GM19397 (cell line): ENCODE results near the gene SLC6A17.

Experiments used
- ATAC-seq: cut with Tn5 transposase; IDR thresholded peaks from one replicate; pipeline ENCODE4 v1.9.1; 2021; ENCODE audit warnings: mild to moderate bottlenecking, moderate library complexity; ENCODE audit not compliant: unreplicated experiment

SLC6A17 gene

DNA sequence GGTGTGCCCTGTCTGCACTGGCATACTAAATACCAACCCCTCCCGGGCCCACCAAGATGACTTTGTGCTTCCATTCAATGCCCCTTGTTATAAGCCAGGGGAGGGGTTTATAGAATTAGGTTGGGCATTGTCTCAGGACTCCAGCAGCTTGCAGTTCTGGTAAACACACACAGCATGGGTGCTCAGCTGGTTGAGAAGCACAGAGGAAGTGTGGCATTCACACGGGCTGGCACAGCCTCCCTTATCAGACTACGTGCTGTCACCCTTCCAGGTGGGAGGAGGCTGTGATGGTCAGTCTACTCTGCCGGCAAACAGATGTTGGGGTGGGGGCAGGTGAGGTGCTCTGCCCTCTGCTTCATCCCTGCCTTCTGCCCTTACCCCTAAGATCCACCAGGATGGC is 15.0 kb upstream of the SLC6A17 start:
- ATAC-seq = no peak

DNA sequence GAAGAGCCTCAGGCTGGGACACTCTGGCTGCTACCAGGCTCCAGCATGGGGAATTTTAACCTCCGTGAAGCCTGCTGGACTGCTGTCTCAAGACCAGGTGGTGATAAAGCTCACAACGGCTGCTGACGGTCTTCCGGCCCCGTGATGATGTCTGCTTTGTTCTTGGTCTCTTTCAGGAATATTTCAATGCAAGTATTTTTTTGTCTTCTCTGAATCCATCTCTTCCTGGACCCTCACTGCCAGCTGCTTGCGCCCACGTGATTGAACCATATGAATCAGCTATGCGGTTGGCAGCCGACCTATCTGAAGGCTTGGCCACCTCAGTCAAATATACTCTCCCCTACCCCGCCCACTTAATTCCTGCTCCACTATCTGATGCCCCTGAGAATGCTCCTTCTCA is 14.6 kb upstream of the SLC6A17 start:
- ATAC-seq = no peak

DNA sequence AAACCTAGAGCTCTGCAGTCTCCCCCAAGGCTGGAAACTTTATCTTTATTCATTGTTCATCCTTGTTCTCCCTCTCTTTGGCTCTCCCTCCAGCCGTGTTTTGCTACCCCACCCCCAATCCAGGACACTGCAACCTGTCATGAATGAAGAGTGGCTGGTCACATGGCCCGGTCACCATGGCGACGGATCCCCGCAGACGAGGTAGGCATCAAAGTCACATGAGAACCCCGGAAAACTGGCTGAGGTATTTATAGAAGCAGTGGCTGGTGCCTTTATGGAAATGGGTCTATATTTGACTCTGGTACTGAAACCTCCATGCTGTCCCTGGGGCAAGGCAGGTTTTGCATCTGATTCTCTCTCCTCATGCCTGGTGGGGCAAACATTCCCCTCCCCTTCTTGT is 13.4 kb upstream of the SLC6A17 start:
- no peak for ATAC-seq

DNA sequence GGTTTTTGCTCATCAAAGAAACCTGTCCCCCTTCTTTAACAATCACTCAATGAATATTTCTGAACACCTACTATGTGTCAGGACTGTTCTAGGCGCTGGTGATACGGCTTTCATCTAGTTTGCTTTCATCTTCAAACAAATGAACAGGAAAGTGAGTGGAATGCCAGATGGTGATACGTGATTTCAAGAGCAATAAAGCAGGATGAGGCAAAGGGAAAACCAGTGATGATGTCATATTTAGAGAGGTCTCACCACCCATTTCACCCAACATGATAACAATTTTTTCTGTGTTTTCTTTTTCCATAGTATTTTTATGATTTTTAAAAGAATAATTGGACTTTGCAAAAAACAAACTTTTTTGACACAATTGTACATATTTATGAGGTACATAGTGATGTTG is 11.3 kb upstream of the SLC6A17 start:
- ATAC-seq = no peak

DNA sequence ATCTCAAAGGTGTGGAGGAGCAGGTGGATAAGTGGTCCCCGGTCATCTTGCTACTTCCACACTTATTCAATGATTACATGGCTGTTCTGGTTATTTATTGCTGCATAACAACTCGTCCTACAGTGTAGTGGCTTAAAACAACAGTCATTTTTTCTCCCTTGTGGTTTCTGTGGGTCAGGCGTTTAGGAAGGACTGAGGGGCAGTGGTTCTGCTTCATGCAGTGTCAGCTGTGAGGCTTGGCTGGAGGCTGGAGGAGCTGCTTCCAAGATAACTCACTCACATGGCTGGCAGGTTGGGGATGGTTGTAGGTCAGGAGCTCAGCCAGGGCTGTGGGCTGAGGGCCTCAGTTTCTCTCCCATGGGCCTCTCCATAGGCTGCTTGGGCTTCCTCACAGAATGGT is 5.9 kb upstream of the SLC6A17 start:
- ATAC-seq = no peak

DNA sequence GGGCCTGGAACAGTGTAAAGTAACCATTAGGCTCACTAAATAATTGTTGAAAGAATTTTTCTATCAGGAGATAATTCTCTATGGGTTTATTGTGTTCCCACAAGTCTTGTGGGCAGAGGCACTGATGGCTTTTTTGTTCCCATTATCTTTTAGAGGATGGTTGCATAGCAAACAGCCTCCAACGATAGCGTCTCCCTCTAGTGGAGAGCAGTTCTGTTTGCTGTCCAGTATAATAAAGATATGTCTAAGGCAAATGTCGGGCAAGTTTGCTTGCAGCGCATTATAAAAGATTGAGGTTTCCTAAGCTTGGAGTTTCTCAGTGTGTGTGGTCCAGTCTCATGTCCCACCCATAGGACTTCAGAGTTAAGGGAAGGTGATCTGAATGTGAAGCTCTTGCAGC is 1.3 kb upstream of the SLC6A17 start:
- ATAC-seq = no peak

DNA sequence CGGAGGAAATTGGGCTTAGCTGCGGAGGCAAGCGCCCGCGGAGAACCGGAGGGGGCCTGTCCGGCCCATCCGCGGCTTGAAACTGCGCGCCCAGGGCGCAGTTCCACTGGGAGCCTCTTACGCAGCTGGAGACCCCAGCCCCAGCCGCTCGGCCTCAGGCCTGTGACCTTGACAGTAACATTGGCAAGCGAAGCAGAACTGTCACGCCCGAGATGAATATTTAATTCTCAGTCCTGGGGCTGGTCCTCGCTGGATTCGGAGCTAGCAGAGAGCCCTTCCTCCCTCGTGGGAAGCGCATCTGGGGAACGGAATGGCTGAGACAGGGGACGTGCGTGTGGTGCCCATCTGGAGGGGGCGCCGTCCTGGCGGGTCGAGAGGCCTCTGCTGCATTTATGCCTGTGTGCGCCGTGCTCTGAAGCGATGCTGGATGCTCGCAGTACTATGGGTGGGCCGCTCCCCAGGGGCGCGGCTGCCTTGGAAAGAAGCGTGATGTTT is 928 bp downstream of the SLC6A17 start:
- ATAC-seq = no peak

DNA sequence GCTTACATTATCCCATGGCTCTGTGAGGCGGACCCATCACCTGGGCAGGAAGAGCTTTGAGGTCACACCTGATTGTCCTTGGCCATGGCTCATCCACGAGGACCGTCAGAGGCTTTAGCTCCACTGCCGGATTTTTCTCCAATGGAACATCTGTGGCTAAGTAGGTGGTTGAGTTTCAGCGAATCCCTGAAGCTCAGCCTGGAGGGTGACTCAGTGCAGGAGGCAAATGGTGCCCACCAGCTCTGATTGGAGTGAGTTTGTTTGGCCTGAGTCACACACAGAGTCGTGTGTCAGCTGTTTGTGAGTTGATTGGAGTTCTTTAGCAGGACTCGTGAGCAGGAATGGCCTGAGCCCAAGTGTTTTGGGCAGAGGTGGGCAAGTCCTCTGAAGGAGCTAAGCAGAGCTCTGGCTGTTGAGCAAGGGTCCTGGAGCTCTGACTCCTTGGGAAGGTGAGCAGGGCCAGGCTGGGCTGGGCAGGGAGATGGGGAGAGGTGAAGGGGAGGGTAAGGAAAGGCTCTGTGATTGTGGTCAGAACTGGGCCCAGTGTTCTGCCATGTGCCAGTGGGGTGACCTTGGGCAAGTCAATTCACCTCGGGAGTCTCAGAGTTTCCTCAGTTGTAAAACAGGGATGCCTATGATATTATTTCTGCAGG is 2.0 kb downstream of the SLC6A17 start:
- no peak for ATAC-seq

DNA sequence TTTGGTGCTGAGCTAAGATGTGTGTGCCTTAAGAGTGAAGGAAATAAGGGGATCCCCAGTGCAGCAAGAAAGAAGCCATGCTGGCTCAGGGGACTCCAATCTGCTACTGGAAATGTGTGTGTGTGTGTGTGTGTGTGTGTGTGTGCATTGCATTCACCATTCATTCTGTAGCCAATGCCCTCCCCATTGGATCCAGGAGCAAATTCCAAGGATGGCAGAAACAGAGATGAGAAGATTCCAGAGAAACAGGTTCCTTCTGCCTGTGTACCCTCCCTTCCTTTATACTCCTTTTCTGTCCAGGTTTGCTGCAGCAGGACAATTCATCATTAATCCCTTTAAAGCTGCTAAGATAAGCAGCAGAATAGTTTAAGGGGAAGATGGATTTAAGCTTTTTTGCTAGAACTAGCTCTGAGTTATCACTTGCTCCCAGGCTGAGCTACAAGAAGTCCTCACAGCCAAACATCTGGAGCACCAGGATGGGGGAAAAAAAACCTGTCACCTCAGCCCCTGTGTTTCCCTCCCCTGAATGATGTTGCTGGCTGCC is 3.2 kb downstream of the SLC6A17 start:
- ATAC-seq = no peak

DNA sequence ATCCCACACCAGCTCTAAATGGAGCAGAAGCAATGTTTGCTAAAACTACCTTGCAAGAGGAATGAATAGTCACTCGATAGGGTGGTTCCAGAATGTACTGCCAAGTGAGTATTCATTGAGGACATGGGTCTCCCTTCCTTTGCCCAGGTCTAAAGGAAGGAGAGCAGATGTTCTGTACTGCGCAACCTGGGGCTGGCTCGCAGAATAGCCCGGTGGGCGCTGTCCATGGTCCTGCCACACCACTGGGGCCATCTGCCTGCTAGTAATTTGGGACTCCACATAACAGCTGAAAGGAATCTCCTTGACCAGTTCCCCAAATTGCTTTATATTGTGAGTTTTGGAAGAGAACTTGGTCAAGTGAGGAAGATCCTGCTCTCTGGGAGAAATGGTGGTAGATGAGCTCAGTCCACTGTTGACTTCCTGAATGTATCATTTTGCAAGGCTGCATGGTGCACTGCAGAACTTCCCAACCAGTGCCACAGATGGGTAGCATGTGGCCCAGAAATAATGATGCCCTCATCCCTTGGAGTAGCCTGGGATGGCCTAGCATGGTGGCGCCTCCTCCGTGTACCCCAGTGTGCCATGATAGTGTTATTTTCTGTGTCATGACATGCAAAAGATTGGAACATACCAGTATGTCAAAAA is 5.7 kb downstream of the SLC6A17 start:
- no peak for ATAC-seq

DNA sequence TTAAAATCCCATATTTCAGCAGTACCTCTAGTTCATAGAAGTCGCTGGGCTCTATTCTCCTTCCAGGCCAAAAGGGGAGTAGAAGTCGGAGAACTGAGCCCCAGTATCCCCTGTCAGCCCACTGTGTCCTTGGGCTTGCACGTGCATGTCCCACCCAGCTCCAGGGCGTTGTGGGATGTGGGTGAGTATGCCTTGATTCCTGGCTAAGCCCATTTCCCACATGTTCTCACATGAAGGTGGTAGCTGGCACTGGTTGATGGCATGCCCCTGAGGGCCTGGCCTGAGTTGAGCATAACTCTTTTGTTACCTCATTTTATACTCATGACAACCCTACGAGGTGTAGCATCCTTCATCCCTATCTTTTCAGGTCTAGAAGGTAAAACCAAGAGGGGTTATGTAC is 8.0 kb downstream of the SLC6A17 start:
- ATAC-seq = no peak

DNA sequence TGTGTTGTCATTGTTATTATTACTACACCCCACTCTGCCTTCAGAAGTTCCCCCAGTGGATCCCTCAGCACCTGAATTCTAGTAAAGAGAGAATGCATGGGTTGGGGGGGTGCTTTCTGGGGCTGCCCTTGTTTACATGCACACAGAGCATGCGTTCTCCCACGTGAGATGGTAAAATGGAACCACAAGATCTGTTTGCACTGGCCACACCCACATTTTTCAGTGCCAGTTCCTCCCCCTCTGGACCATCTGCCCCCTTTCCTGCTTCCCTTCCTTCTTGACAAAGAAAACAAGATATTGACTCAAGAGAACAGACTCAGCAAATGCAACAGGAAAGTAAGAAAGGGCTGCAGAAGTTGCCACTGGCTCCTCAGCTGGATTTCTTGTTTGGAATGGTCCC is 8.9 kb downstream of the SLC6A17 start:
- ATAC-seq = no peak

DNA sequence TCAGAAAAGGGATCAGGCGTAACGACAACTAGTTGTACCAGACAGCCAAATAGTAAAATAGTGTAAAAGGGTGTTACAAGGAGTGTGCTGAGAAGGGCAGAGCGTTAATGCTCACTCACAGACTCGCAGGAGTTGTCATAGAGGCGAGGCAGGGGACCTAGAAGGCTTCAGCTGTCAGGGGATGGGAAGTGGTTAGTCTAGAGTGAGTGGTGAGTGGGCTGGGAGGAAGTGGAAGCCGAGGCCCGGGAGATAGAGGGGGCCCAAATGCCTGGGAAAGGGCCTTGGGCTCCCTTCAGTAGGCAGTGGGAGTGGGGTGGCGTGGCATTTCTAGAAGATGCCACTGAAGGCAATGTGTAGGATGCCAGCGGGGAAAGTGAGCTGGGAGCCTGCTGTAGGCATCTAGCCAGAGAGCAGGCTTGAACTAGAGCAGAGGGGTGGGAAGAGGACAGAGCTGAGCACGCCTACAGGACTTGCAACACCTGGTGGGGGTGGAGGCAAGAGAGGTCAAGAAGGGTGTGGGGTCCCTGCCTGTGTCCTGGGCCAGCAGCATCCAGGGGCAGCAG is 10.3 kb downstream of the SLC6A17 start:
- ATAC-seq = no peak

DNA sequence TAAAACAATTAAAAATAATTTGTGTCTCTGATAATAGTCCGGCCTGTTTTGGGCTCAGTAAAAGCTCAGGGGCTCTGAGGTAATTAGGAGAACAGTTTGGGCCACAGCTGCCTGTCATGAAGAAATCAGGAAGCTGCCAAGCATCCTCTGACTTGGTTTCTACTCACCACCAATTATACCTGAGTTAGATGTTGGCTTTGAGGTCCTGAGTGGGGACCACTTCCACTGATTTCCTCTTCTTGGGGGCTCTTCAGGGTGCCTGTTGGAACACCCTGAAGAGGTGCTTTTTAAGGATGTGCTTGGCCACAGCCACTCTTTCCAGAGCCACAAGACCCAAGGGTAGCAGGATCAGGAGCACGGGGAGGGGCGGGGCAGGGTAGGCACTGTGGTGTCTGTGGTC is 10.9 kb downstream of the SLC6A17 start:
- no peak for ATAC-seq

DNA sequence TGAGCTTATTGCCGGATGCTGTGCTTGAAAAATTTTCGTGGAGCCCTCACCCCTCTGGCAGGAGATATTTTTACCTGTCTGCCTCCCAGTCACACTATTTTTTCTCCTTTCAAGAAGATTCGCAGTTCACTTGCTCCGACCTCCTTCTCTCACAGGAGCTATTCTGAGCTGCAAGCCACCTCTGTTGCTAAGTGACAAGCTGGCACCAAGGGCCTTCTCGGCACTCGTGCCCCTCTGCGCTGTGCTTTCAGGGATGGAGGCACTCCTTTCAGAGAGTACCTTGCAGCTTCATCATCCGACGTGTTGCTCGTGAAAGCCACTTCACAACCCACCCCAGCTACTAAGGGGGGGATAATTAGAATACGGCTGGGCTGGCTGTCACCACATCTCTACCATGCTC is 11.6 kb downstream of the SLC6A17 start:
- no peak for ATAC-seq

DNA sequence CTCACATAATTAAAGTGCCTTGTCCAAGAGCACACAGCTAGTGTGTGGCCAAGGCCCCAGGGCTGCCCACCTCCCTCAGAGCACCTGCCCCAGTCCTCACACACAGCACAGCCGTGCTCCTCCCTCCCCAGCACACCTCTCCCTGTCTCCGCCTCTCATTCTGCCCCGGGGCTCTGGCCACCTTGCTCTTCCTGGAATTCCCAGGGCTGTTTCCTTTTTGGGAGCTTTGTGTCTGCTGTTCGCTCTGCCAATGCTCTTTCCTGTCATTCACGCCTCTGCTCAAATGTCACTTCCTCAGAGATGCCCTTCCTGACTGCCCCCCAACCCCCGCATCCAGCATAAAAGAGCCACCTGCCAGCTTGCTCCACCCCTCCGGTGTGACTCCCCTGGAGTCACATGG is 13.3 kb downstream of the SLC6A17 start:
- ATAC-seq = no peak

DNA sequence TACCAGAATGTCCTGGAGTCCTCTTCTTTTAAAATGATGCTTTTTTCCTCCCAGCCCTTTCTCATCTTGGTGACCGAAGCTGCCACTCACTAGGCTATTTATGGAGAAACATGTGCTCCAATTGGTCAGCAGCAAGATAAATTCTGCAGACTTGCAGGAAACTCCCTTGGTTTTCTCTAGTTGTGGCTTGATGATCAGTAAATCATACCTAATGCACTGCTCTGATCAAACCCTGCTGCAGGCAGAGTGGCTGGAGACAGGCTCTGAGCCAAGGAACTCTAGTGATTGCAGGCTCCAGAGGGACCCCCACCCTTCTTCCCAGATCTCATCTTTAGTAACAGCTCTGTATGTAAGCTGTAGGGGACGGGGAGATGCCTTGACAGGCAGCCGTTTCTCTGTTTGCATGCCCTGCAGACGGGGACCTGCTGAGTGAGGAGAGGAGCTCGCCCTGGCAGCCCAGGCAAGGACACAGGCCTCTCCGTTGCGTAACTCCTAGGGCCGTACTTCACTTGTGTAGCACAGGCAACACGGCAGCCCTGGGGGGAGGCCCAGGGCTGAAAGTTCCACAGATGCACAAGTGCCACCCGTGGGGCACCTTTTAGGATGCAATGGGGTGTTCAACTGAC is 14.5 kb downstream of the SLC6A17 start:
- no peak for ATAC-seq

DNA sequence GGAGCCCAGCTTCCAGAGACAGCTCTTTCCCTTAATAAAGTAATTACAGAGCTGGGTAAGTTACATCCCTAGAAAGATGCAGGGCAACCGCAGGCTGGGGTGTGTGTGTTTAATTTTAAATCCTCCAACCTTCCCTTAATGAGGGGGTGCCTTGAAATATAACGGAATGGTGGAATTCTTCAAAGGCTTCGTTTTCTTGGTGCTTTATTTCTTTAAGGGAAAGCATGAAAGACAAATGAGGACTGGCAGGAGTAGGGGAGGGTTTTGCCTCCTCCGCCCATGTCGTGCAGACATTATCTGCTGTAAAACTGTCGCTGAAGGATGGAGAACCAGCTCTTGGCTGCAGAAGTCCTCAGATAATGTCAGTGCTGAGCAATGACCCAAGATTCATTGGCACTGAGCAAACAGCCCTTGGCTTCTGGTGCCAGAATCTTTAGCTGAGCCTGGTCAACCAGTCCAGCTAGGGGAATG is 15.5 kb downstream of the SLC6A17 start:
- ATAC-seq = no peak

DNA sequence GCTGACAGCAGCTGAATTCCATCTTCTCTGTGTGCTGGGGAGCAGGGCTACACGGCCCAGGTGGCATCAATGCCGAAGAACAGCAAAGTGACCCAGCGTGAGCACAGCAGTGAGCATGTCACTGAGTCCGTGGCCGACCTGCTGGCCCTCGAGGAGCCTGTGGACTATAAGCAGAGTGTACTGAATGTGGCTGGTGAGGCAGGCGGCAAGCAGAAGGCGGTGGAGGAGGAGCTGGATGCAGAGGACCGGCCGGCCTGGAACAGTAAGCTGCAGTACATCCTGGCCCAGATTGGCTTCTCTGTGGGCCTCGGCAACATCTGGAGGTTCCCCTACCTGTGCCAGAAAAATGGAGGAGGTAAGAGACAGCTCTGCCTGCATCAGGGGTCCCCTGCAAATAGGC is 16.6 kb downstream of the SLC6A17 start:
- ATAC-seq = no peak

DNA sequence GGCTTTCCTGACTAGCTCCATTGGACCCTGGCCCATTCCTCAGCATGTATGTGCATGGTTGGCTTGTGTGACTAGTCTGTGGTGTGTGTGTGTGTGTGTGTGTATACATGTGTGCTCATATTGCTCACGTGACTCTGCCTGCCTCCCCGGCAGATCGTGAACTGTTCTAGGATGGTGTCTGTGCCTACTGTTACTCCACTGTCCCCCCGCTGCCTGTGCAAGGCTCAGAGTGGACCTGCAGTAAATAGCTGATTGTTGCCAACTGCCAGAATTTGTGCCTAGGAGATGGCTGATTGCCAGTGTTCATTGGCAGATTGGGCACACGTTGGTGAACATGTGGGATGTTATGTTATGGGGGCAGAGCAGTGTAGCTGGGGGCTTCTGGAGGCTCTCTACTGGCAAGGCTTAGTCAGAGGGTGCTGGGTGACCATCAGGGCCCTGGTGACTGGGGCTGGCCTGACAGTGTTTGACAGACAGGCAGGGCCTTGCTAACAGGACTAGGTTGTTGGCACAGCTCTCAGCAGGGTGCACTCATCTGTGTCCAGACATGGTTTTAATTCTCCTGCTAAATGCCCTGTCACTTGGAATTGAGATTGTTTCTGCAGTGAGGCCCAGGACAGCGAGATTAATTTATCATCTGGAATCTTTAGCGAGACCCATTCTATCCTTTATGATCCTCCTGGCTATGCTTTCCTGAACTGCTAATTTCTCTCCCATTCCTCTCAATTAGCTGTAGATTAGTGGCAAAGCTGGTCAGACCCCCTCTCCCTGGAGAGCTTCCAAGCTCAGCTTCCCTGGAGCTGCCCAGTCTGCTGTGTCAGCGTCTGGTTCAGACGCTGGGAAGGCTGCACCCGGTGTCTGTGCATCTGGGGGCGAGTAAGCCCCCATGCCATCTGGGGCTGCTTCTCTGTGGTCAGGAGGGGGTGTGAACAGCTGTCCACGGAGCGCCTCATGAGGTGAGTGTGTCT is 20.8 kb downstream of the SLC6A17 start:
- ATAC-seq = no peak

DNA sequence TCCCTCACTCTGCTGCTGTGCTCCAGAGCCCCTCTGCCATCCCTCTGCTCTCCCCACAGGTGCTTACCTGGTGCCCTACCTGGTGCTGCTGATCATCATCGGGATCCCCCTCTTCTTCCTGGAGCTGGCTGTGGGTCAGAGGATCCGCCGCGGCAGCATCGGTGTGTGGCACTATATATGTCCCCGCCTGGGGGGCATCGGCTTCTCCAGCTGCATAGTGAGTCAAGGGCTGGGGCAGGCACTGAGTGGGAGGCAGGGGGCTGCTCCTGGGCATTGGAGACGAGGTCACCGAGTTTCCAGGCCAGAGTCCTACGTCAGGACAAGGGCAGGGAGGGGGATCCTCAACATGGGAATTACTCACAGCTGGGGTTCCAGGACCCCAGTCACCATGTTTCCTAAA is 21.7 kb downstream of the SLC6A17 start:
- no peak for ATAC-seq
